ENCODE measurements around the gene OLIG1. TPM values are rescaled to one million over a fixed set of nuclear protein-coding genes. Genes with fewer than 3 reads are reported as not detected.

The OLIG1 gene
- total RNA-seq, 2 experiments from 2014 or later, result 0.61 TPM; not detected in 1

GRCh38 chr21:33113131-33113530 lies 43.2 kb downstream of the OLIG1 start:
- DNase-seq (no peak), ATAC-seq (no peak)
- H3K27me3 Mint-ChIP-seq, result peaks cover 25% of the 10 kb centered on the region
- H3K36me3 Mint-ChIP-seq (ENCODE audit: low read depth), result no peaks in the 10 kb centered on the region
- CTCF ChIA-PET, result interaction anchor here (0.6 kb wide), 2 partner anchors 137 to 431 kb away, joined by 3 read pairs; no protein-coding TSS in a partner anchor
- no peak overlapping the region for H3K27ac Mint-ChIP-seq
- POLR2A ChIA-PET, result interaction anchor here (0.9 kb wide), 1 partner anchor 13 kb away, joined by 3 read pairs; no protein-coding TSS in a partner anchor
- no peak for TF ChIP-seq CTCF (IDR thresholded peaks at IDR 0.05)
- H3K4me1 Mint-ChIP-seq (ENCODE audit: low read depth), result peaks cover 22% of the 10 kb centered on the region
- H3K9me3 Mint-ChIP-seq, result no peaks in the 10 kb centered on the region
- no peak overlapping the region for H3K4me3 Mint-ChIP-seq
- intact Hi-C loops (cut with micrococcal nuclease), result no loop called here

- Mint-ChIP-seq H3K4me3 (no peak overlapping the region), H3K27me3 (peaks cover 18% of the 10 kb centered on the region), H3K27ac (no peak overlapping the region), H3K9me3 (no peaks in the 10 kb centered on the region), H3K36me3 (ENCODE audit: low read depth) (no peaks in the 10 kb centered on the region), H3K4me1 (ENCODE audit: low read depth) (peaks cover 22% of the 10 kb centered on the region)
- intact Hi-C loops (cut with micrococcal nuclease), result no loop called here
- no peak for DNase-seq
- no peak for ATAC-seq
- POLR2A ChIA-PET, result no interaction called here
- no peak for TF ChIP-seq CTCF (IDR thresholded peaks at IDR 0.05)
- CTCF ChIA-PET, result no interaction called here
Observed at GRCh38 chr21:33114276-33114675, 44.3 kb downstream of the OLIG1 start.

- ATAC-seq (no peak), DNase-seq (no peak)
- Mint-ChIP-seq H3K4me3 (no peak overlapping the region), H3K36me3 (ENCODE audit: low read depth) (no peaks in the 10 kb centered on the region), H3K27ac (no peak overlapping the region), H3K4me1 (ENCODE audit: low read depth) (peaks cover 19% of the 10 kb centered on the region), H3K27me3 (peaks cover 6% of the 10 kb centered on the region), H3K9me3 (no peaks in the 10 kb centered on the region)
- no peak for TF ChIP-seq CTCF (IDR thresholded peaks at IDR 0.05)
- ChIA-PET CTCF (interaction anchor here (1.6 kb wide), 2 partner anchors 12 to 121 kb away, joined by 3 to 5 read pairs; no protein-coding TSS in a partner anchor), POLR2A (no interaction called here)
- intact Hi-C loops (cut with micrococcal nuclease), result no loop called here
Observed at GRCh38 chr21:33115631-33116510, 45.9 kb downstream of the OLIG1 start.

- intact Hi-C loops (cut with micrococcal nuclease), result no loop called here
- Mint-ChIP-seq H3K4me1 (ENCODE audit: low read depth) (peaks cover 19% of the 10 kb centered on the region), H3K9me3 (no peaks in the 10 kb centered on the region), H3K4me3 (no peak overlapping the region), H3K27me3 (peaks cover 2% of the 10 kb centered on the region), H3K27ac (peak overlapping the region; percentile 13), H3K36me3 (ENCODE audit: low read depth) (no peaks in the 10 kb centered on the region)
- POLR2A ChIA-PET, result no interaction called here
- no peak for TF ChIP-seq CTCF (IDR thresholded peaks at IDR 0.05)
- DNase-seq (no peak), ATAC-seq (no peak)
- CTCF ChIA-PET, result interaction anchor here (1.0 to 1.6 kb wide), 2 partner anchors 11 to 342 kb away, joined by 3 to 5 read pairs; no protein-coding TSS in a partner anchor
Observed at GRCh38 chr21:33116676-33117075, 46.7 kb downstream of the OLIG1 start.
